HG03097 (cell line): ENCODE measurements around the gene VEGFD.

Experiments used
- ATAC-seq: cut with Tn5 transposase; IDR thresholded peaks from one replicate; pipeline ENCODE4 v1.9.1; 2021; ENCODE audit not compliant: unreplicated experiment, low FRiP score

The VEGFD gene, protein sequence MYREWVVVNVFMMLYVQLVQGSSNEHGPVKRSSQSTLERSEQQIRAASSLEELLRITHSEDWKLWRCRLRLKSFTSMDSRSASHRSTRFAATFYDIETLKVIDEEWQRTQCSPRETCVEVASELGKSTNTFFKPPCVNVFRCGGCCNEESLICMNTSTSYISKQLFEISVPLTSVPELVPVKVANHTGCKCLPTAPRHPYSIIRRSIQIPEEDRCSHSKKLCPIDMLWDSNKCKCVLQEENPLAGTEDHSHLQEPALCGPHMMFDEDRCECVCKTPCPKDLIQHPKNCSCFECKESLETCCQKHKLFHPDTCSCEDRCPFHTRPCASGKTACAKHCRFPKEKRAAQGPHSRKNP

DNA sequence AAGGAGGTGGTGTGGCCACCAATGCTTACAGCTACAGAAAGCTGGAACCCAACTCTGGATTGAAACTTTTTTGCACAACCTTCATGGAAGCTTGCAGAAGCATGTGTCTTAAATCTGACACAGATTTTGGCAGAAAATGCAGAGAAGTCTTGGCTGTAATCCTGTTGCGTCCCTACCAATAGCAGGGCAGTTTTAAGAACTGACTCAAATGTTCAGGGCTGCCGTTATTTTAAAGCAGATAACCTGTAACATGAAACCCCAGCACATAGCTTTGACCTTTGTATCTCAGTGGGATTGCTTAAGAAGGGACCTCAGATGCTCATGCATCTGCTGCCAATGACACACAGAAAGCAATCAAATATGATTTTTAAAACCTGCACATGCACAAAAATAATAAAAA is at the start of gene VEGFD:
TSS of gene VEGFD (minus strand) at position 110 of the 400 bp plus-strand sequence. CDS start 467 bp downstream, outside the sequence.
- no peak for ATAC-seq

DNA sequence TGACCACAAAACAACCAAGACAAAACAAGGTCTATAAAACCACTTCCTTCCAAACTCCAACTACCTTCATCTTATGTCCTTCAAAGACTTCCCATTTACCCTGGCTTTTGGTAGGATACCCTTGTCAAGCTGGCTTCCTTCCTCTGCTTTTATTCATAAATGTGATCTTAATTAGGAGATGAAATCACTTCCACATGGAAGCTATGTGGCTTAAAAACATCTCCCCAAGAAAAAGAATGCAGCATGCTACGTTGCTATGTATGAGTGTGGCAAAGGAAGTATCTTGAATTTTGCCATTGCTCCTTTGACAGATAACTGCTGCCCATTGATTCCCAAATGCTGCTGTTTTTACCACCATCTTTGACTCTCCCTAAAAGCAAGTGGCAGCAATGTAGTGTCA is 46.4 kb upstream of the VEGFD start:
- no peak for ATAC-seq

DNA sequence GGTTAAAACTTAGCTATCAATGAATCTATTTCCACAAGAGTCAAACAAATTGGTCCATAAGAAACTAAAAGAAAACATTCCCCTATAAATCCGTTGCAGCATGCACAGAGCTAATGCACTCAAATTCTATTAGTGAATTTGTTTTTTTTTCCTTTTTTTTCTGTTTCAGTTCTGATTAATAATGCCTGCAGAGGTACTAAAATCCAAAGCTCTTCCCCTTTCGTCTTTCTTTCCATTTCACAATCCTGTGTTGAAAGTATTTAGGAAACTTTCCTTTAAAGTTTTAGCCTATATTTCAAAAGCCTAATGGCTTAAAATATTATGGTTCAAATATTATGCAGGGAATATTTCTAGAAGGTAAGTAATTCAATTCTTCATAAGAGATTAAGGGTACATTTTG is 45.9 kb upstream of the VEGFD start:
- no peak for ATAC-seq

DNA sequence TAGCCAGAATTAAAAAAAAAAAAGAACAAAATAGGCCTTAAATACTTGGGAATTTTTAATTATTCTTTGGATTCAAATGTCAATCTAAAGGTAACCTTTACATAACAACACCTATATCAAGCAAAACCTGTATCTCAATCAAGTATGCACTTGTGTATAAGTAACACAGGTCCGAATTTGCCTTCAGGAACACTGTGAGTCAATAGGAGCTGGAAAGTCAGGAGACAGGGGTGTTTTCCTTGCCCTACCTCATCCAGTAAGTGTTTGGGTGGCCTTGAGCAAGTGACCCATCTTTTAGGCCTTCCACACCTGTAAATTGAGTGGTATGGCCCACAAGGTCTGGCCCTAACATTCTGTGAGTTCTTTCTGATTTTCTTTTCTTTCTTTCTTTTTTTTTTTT is 40.8 kb upstream of the VEGFD start:
- no peak for ATAC-seq

DNA sequence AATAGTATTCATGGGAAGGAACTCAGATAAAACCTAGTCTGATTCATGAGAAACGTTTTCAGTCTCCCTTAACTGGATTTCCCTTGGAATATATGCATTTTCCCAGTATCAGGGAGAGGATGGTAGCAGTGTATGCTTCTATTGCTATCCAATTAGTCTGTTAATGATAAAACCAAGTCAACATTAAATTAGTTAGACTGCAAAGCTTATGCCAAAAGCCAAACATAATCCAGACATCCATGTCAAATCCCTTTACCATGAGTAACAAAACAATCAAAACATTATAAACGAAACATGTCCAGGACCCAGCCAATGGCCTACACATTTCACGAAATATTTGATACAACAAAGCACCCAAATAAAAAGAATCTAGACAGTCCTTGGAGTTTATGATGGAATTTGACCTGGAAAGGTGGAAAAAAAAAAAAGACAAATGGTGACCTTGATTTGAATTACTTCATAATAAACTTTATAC is 34.5 kb upstream of the VEGFD start:
- no peak for ATAC-seq

DNA sequence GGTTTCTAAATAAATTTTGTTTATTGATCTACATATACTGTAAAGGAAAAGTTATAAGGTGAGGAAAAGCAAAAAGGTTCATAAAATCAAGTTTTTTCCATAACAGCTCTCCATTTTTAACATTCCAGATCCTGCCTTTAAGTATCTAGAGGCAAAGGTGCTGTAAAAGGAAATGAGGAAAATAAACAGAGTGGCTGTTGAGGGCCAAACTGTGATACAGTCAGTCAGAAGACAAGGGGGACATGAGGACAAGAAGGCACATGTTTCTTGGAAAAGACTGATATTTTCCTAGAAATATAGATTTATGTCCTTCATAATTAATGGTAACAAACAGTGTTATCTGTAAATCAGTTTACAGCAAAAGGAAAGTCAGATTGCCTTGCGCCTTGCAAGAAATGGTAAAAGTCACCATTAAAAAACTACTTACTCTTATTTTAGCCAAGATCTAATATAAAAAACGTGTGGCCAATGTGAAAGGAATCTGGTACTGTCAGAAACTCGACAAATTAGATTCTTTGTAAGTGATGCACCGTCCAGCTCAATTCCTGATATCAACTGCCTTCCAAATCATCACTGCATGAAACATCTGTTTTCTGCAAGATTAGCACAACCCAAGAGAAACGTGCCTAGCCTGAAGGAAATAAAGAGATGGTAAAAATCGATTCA is 34.0 kb upstream of the VEGFD start:
- no peak for ATAC-seq

DNA sequence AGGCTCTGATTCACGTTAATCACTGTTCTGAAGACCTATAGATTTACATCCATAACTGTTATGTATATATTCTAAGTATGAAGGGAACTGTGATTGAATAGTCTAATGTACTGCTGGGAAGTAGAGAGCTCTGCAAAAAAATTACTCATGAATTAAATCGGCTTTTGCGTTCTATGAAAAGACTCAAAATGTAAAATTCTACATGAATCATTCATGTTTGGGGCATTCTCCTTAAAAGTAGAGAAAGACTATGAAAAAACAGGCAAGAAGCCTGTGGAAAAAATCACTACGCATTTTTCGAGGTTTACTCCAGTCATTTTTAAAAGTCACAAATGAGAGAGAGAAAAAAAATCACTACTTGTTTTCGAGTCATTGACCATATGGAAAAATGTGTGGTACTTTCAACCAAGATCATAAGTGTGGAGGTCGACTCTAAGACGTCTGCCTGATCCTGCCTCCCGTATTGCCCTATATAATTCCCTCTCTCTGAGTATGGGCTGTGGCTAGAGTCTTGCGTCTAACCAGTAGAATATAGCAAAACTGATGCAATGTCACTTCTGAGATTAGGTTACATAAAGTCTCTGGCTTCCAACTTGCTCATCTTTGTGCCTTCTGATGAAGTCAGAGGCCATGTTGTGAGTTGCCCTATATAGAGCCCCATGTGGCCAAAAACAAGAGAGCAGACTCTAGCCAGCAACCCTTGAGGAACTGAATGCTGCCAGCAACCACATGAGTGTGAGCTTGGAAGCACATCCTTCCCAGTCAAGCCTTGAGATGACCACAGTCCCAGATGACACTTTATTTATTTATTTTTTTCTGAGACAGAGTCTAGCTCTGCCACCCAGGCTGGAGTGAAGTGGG is 32.1 kb upstream of the VEGFD start:
- ATAC-seq = no peak

DNA sequence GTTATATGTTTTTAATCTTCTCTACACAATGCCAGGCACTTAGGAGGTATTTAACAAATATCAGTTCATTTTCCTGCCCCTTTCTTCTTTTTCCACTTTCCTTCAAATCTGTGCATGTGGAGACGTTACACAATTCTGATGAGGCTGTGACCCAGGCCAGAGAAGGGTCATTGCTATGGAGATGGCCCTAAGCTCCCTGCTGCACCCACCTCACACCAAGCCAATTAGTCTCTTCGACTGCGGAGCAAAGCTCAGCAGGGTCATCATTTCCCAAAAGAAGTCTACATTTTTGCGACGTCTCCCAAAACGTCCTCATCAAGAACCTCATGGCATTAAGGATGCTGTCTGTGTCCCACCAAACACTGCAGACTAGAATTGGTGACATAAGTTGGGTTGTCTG is 28.9 kb upstream of the VEGFD start:
- no peak for ATAC-seq

DNA sequence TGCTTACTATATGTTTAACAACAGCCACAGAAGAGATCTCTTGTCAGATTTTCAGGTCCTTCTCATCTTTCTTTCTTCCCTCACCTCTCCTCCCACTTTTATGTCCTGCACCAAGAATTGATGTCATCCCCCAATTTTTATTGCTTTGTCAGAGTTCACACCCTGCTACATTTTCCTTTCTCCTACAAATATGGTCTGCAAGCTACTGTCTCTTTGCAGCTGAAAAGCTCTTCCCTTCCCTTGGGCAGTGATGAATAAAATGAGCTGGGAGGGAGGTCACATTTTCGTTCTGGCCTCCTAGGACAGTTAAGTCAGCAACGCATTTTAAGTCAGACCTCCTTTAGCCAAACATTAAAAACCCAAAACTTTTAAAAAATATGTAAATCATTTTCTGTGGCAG is 26.7 kb upstream of the VEGFD start:
- no peak for ATAC-seq

DNA sequence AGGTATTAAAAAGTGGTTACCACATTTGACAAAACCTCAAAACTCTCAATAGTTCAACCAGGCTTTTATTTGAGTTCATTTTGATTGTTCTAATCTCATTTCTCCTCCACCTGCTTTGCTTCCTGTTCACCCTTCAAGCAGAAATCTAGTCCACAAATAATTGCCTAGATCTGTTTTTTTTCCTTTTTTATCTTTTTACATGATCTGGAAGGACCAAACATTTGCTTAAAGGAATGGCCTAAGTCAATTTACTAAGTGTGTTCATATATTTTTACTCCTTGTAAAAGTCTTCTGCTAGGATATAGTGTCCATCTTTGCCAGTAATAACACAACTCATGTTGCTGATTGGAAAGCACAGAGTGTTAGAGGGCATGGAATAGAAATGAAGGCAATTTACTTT is 26.2 kb upstream of the VEGFD start:
- no peak for ATAC-seq

DNA sequence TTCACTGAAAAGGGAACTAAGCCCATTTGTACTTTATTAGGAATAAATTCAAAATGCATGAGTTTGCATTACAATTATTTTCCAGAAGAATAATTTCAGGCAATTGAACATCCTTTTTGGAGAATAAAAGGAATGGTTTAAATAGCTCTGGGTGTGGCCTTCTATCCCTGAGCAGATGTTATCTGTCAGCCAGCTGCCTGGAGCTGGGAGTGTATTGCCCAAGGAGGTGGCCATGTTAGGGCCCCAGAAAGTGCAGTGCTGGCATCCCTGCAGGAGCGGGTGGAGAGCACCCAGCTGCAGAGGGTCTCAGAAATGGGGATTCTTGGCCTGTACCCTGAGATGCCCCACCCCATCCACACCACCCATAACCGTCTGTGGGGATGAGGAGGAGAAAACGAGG is 21.6 kb upstream of the VEGFD start:
- ATAC-seq = no peak

DNA sequence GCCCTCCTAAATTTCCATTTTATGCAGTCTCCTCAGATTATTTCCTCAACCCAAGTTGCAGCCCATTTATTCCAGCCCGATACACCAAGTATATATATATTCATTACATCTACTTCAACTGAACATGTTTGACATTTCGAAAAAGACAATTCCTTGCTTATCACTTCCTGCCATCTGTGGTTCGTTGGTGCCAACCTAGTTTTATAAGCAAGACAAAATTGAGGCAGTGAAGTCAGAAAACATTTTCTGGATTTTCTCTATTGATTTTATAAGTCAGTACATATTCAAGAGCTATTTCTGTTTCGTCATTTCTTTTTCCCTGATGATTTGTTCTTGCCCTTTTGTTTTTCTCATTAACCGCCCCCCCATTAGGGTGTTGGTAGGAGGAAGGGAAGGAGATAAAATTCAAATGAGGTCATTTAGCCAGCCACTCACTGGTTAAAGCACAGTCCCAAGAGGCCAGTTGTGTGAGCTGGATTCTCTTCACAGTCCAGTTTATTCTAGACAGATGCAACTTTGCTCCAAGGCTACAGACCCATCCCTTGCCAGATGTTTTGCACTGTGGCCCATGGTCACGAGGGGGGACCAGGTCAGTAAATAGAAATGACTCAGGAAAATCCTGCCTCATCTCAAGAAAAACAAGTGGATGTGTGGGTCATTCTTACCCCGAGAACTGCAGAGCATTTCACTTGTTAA is 20.3 kb upstream of the VEGFD start:
- ATAC-seq = no peak

DNA sequence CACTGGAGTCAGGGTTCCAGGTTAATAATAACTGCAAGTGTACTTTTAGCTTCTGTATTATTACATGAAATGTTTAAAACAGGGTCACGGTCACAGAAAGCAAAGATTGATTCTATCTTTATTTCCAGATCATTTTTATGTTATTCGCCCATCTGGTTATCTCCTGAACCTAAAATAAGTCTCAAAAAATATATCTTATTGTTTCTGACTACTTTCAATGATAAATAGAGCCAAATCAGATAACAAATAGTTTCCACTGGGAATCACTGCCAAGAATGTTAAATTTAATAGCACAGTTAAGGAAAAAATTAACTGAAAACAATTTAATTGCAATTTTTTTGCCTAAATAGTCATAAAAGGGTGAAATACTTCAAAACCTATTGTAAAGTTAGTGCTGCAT is 17.2 kb upstream of the VEGFD start:
- ATAC-seq = no peak

DNA sequence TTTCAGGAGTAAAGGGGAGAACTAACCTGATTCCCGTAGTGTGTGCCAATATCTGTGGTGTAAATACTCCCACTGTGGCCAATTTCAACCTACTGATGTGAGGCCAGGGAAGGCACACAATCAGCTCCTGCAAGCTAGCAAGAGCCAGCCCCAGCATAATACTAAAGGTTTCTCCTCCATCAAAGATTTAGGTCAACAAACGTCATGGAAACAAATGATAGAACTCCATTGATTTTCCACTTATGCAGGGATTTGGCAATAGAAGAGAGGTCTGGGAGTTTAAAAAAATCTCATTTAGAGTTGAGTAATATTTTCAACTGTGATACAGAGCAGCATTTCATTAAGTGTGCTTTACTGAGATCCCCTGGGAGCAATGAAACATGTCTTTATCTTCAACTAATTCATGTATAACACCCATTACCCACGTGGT is 15.8 kb upstream of the VEGFD start:
- no peak for ATAC-seq

DNA sequence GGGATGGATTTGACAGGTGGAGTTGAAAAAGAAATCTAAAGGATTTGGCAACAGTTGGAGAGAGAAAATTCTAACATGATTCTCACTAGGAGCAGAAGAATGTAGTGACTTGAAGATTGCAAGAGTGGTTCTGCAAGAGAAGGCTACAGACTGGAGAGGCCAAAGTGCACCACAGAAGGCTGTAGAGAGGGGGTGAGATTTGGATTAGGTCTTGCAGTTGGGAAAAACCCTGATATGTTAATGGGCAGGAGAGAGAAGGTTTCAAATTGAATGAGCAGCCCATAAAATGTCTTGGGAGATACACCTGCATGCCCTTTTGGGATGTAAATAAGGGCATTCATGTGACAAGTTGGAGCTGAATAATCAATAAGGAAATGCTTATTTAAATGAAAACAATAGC is 14.7 kb upstream of the VEGFD start:
- no peak for ATAC-seq

DNA sequence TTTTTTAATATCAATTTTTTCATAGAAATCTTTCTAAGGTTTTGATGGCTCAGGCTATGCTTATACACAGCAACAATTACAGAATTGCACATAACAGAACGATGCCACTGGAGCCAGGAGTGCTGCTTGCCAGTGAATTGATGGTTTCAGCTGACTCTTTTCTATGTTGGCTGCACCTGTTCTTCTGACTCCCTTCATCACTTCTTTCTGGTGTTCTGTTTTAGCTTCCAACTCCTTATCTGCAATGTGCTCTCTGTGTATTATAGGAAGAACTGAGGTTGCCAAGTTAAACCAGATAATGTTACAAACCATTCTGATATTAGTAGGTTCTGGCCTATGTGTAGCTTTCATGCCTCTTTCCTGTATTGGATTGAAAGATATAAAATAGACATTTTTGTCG is 11.6 kb upstream of the VEGFD start:
- no peak for ATAC-seq

DNA sequence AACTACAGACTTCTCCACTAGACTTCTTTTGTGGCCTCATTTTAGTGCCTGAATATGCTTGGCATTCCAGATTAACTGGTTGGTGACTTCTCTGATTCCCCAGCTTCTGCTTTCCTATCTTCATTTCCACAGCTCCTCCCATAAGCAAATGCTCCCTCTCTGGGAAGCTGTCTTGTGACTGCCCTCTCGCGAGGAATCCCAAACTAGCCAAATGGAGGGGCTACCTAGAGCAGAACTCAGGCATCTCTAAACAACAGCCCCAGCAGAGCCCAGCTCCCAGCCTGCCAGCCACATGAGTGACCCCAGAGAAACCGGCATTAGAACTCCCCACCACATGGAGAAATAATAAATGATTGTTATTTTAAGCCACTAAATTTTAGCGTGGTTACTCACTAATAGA is 7.6 kb upstream of the VEGFD start:
- no peak for ATAC-seq

DNA sequence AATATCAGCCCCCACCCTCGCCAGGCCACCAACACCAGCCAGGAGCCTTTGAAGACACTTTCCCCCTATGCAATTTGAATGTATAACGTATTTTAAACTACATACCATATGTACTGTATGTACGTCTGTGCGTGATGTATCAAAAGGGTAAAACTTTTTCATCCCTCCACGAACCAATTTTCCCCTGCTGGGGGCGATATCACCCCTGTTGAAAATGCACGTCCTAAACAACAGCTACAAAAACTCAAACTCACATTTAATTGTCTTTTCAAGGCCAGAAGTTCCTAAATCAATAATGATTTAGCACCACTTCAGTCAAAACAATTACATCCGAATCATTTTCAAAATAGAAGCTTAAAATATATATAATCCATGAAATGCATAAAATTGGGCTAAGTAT is 1.4 kb downstream of the VEGFD start:
- ATAC-seq = no peak

DNA sequence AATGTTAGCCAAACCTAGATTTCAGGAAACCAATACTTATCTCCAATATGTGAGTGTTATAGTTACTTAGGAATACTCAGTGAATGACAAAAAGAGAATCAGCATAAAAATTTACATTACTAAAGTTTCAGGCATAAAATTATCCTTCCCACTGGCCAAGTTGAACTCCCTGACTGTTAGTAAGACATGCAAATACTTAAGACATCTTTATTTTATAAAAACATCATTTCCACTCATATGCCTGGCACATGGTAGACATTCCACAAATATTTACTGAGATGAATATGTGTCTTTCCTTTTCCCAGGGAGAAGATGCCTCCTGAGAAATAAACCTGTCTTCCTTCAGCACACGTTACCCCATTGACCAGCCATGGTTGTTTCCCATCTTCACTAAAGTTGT is 7.3 kb downstream of the VEGFD start:
- no peak for ATAC-seq

DNA sequence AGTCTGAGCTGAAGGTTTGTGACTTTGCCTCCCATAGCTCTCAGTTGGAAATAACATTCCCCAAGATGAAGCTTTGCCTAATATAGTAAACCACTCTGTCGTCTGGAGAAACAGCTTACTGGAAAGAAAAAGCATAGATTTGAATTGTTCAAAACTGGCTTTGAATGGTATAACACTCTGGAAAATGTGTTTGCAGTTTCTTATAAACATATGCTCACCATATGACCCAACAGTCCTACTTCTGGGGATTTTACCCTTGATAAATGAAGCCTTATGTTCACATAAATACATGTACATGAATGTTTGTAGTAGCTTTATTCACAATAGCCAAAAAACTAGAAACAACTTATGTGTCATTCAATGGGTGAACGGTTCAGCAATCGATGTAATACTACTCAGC is 10.2 kb downstream of the VEGFD start:
- ATAC-seq = no peak
